HEK293T (cell line): ENCODE data around the gene AHCY.

ENCODE experiments used
- CTCF ChIA-PET: fragments of 350-600 bp; formaldehyde crosslinking; extraction: SDS; loops from one replicate; lab custom pipeline; 2021; ENCODE audit warnings: antibody characterized with exemption, inconsistent platforms; lab: Yijun Ruan, JAX
- POLR2A ChIA-PET: fragments of 350-600 bp; formaldehyde crosslinking; extraction: SDS; loops from one replicate; lab custom pipeline; 2020; ENCODE audit warnings: antibody characterized with exemption, inconsistent platforms; lab: Yijun Ruan, JAX
- DNase-seq: peaks from one replicate; pipeline ENCODE4 v3.0.0; 2012; ENCODE audit warnings: mixed read lengths; ENCODE audit errors: extremely low spot score
- ARNT ChIP-seq: fragments of 450-650 bp; IDR thresholded peaks from 2 replicates; pipeline ENCODE4 v1.6.1; 2017; ENCODE audit warnings: mild to moderate bottlenecking
- BHLHE40 ChIP-seq: fragments of 450-650 bp; IDR thresholded peaks from 2 replicates; pipeline ENCODE4 v1.6.1; 2016; ENCODE audit warnings: mild to moderate bottlenecking, moderate library complexity, borderline replicate concordance
- CTBP1 ChIP-seq: fragments of 450-650 bp; IDR thresholded peaks from 2 replicates; pipeline ENCODE4 v1.6.1; 2016; ENCODE audit warnings: borderline replicate concordance
- ELF4 ChIP-seq: fragments of 450-650 bp; IDR thresholded peaks from 2 replicates; pipeline ENCODE4 v1.6.1; 2017; ENCODE audit warnings: antibody characterized with exemption
- FOXA1 ChIP-seq: fragments of 450-650 bp; IDR thresholded peaks from 2 replicates; pipeline ENCODE4 v1.6.1; 2016; ENCODE audit warnings: mild to moderate bottlenecking
- FOXK2 ChIP-seq: fragments of 450-650 bp; IDR thresholded peaks from 2 replicates; pipeline ENCODE4 v1.6.1; 2016; ENCODE audit warnings: mild to moderate bottlenecking
- FOXM1 ChIP-seq: fragments of 450-650 bp; IDR thresholded peaks from 2 replicates; pipeline ENCODE4 v1.6.1; 2017; ENCODE audit warnings: mild to moderate bottlenecking, borderline replicate concordance
- HDGF ChIP-seq: fragments of 450-650 bp; IDR thresholded peaks from 2 replicates; pipeline ENCODE4 v1.6.1; 2017; ENCODE audit warnings: antibody characterized with exemption, borderline replicate concordance
- L3MBTL2 ChIP-seq: fragments of 450-650 bp; conservative IDR thresholded peaks from 2 replicates; pipeline ENCODE4 v1.6.1; 2016; ENCODE audit warnings: mild to moderate bottlenecking
- LEF1 ChIP-seq: fragments of 450-650 bp; IDR thresholded peaks from 2 replicates; pipeline ENCODE4 v1.6.1; 2017; ENCODE audit warnings: mild to moderate bottlenecking, borderline replicate concordance
- NFRKB ChIP-seq: fragments of 450-650 bp; IDR thresholded peaks from 2 replicates; pipeline ENCODE4 v1.6.1; 2016; ENCODE audit warnings: mild to moderate bottlenecking, moderate library complexity
- SP1 ChIP-seq: fragments of 450-650 bp; IDR thresholded peaks from 2 replicates; pipeline ENCODE4 v1.6.1; 2017
- SUZ12 ChIP-seq: fragments of 450-650 bp; IDR thresholded peaks from 2 replicates; pipeline ENCODE4 v1.6.1; 2016; ENCODE audit warnings: mild to moderate bottlenecking
- TARDBP ChIP-seq: fragments of 450-650 bp; IDR thresholded peaks from 2 replicates; pipeline ENCODE4 v1.6.1; 2016
- ZNF384 ChIP-seq: fragments of 450-650 bp; IDR thresholded peaks from 2 replicates; pipeline ENCODE4 v1.6.1; 2016
- TF ChIP-seq, protein P1 (sequence below): fragments of 450-650 bp; IDR thresholded peaks from 2 replicates; pipeline ENCODE4 v1.6.1; 2016

Gene AHCY

DNA sequence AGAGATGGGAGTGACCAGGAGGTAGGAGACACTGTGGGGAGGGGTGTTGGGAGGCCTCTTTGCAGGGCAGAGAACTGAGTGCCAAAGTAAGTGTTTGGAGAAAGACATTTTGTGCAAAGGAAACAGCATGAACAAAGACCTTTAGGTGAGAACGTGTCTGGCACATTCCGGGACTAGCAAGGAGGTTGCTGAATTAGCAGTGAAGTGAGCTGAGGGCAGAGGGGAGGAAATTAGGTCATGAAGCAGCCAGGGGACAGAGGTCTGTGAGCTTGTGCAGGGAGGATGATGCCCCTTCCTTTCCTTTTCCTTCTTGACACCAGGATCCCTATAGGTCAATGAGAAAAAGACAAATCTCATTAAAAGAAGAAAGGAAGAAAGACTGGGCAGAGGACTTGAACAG lies 21.4 kb upstream of the AHCY start:
- CTCF ChIA-PET = interaction anchor here (1.5 kb wide), 1 partner anchor 12 kb away, joined by 4 read pairs; no protein-coding TSS in a partner anchor
- POLR2A ChIA-PET = no interaction called here
- no peak for TF ChIP-seq SP1
- TF ChIP-seq L3MBTL2 = no peak
- TF ChIP-seq, protein P1, sequence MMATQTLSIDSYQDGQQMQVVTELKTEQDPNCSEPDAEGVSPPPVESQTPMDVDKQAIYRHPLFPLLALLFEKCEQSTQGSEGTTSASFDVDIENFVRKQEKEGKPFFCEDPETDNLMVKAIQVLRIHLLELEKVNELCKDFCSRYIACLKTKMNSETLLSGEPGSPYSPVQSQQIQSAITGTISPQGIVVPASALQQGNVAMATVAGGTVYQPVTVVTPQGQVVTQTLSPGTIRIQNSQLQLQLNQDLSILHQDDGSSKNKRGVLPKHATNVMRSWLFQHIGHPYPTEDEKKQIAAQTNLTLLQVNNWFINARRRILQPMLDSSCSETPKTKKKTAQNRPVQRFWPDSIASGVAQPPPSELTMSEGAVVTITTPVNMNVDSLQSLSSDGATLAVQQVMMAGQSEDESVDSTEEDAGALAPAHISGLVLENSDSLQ = no peak
- no peak for TF ChIP-seq BHLHE40
- no peak for TF ChIP-seq HDGF
- no peak for TF ChIP-seq FOXM1
- TF ChIP-seq NFRKB = no peak
- TF ChIP-seq ELF4 = no peak
- no peak for TF ChIP-seq FOXA1
- no peak for TF ChIP-seq FOXK2
- DNase-seq = no peak

DNA sequence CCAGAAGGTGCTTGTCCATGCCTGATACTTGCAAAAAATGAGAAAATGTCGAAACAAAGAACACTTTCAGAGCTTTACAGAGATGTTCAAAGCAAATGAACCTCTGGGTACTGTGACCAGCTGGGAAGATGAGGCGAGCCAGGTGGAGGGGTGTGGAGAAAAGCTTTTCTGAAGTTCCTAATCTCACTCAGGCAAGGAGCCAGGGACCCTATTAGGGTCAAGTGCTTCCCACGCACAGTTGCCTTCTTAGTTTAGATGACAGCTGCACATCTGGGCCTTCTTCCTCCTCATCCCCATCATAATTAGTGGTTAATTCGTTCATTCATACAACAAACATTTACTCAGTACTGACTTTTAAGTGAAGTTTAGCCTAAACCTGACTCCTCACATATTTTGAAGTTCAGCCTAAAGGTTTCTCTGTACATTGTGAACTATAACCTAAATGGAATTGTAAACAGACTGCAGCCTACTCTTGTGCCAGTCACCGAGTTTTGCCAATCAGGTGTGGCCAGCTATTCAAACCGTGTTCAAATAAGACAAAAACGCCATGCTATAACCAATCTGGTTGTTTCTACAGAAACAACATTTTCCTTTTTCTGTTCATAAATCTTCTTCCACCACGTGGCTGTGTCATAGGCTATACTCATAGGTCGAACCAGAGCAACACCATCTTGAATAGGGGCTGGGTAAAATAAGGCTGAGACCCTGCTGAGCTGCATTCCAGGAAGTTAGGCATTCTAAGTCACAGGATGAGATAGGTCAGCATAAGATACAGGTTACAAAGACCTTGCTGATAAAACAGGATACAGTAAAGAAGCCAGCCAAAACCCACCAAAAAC lies 19.3 kb upstream of the AHCY start:
- POLR2A ChIA-PET = no interaction called here
- no peak for TF ChIP-seq FOXK2
- no peak for TF ChIP-seq SP1
- no peak for TF ChIP-seq ARNT
- no peak for TF ChIP-seq FOXM1
- no peak for TF ChIP-seq HDGF
- TF ChIP-seq CTBP1 = no peak
- TF ChIP-seq, protein P1 = no peak
- no peak for TF ChIP-seq ELF4
- no peak for TF ChIP-seq NFRKB
- TF ChIP-seq BHLHE40 = no peak
- TF ChIP-seq ZNF384 = no peak
- no peak for TF ChIP-seq LEF1
- no peak for TF ChIP-seq FOXA1
- no peak for TF ChIP-seq SUZ12
- no peak for TF ChIP-seq L3MBTL2
- no peak for TF ChIP-seq TARDBP
- CTCF ChIA-PET = interaction anchor here (0.5 to 0.7 kb wide), 2 partner anchors 66 to 153 kb away, joined by 3 read pairs; no protein-coding TSS in a partner anchor
- no peak for DNase-seq

DNA sequence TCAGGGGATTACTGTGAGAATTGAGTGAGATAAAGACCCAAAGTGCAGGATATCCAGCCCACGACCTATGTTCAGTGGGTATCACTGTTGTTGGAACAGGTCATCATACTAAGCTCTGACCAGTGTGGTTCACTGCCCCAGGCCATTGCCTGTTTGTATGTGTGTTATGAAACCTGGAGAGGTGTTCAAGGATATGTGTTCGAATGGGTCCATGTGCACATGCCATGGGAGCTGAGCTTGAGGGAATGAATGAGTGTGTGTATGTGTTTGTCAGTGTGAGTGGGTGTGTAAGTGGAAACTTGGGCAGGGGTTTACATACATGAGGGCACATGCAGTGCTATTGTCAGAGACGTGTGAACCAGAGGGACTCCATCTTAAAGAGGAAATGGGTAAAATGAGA lies 17.7 kb upstream of the AHCY start:
- no peak for DNase-seq
- ChIA-PET POLR2A (interaction anchor here (0.8 kb wide), 2 partner anchors 90 to 195 kb away, joined by 3 read pairs; partner anchors contain the start of gene DYNLRB1), CTCF (interaction anchor here (0.6 kb wide), 1 partner anchor 1125 kb away, joined by 6 read pairs; no protein-coding TSS in a partner anchor)
- TF ChIP-seq BHLHE40 (no peak), ELF4 (no peak), ZNF384 (no peak), FOXM1 (no peak), NFRKB (no peak), LEF1 (no peak), HDGF (no peak), FOXA1 (no peak), ARNT (no peak), SUZ12 (no peak)

DNA sequence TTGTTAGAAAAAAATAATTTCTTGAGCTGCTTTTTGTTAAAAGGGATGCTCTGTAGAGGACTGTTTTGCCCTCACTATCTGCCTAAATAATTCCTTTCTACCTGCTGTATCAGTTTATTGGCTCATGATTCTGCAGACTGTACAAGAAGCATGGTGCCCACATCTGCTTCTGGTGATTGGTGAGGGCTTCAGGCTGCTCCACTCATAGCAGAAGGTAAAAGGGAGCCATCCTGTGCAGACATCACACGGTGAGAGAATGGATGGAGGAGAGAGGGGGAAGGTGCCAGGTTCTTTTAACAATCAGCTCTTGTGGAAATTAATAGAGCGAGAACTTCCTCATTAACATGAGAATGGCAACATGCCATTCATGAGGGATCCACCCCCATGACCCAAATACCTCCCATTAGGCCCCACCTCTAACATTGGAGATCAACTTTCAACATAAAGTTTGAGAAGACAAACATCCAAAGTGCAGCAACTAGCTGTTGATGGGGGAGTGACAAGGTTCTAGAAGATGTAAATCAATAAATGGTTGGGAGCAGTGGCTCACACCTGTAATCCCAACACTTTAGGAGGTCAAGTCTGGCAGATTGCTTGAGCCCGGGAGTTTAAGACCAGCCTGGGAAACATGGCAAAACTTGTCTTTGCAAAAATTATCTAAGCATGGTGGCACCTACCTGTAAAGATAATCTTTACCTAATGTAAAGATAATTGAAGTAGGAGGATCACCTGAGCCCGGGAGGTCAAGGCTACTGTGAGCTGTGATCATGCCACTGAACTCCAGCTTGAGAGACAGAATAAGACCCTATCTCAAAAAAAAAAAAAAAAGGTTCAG lies 15.7 kb upstream of the AHCY start:
- no peak for DNase-seq
- TF ChIP-seq FOXM1 = no peak
- ChIA-PET POLR2A (no interaction called here), CTCF (no interaction called here)

DNA sequence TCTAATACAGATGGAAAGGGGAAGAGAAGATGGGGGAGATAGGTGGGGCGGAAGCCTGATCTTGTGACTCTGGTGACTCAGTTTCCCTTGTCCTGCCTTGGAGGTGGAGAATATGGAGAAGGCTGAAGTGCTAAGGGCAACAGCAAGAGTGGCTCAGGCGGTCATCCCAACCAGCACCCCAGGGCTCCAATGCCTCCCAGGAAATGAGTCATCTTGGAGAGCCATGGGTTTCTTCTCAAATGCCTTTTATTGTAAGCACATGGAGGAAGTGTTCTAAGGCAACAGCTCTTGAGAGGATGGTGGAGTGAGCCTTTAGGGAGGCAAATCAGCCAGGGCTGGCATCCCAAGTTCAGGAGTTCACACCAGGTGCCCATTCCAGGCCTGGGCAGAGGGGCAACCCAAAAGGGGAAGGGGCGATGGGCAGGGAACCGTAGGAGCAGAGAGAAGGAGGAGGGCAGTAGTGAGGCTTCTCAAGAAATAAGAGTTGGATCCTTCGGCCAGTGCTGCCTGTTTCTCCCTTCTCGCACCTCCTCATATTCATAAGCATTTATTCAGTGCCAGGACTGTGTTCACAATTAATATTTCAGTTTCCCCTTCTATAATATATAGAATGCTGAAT lies 13.2 kb upstream of the AHCY start:
- DNase-seq = no peak
- CTCF ChIA-PET = no interaction called here
- no peak for TF ChIP-seq SP1
- no peak for TF ChIP-seq ELF4
- no peak for TF ChIP-seq LEF1
- TF ChIP-seq BHLHE40 = no peak
- POLR2A ChIA-PET = no interaction called here

DNA sequence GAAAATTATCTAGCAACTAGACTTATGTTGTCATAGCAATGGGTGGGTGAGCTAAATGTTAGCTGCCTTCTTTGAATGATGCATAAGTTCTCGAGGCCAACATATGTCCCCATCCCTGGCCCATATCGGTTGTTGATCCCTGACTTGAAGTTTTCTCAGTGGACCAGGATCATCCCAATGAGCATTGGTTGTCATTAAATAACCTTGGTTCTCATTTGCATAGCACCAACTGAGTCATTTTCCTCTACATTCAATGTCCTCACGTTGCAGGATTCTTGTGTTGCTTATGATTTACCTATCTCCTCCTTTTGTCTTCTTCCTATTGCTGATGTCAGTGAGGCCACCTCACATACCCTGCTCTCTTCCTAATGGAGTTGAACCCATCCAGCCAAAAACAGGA lies 12.1 kb upstream of the AHCY start:
- no peak for DNase-seq
- POLR2A ChIA-PET = no interaction called here
- no peak for TF ChIP-seq SP1
- no peak for TF ChIP-seq FOXM1
- TF ChIP-seq, protein P1 = no peak
- no peak for TF ChIP-seq BHLHE40
- TF ChIP-seq NFRKB = no peak
- TF ChIP-seq L3MBTL2 = no peak
- no peak for TF ChIP-seq ZNF384
- TF ChIP-seq HDGF = no peak
- no peak for TF ChIP-seq FOXK2
- no peak for TF ChIP-seq SUZ12
- CTCF ChIA-PET = no interaction called here
